Endothelial cell of umbilical vein (primary cell): Measurements from ENCODE around the gene TRAPPC4. TPM values are rescaled to one million over a fixed set of nuclear protein-coding genes. Genes with fewer than 3 reads are reported as not detected.

Experiments used
- BruUV-seq: library from RNA; stranded (reverse); fragments of 400-500 nt; replicated peaks from 2 replicates; lab custom pipeline; 2021; lab: Mats Ljungman, UMichigan
- CTCF ChIA-PET: fragments of 300-600, 350-600 bp; sonication (Branson Sonifier 250); formaldehyde crosslinking; loops from one replicate; lab custom pipeline; 2021; ENCODE audit warnings: antibody characterized with exemption, inconsistent platforms; lab: Charles Lee
- POLR2A ChIA-PET: fragments of 300-600, 350-600 bp; sonication (Branson Sonifier 250); formaldehyde crosslinking; loops from one replicate; lab custom pipeline; 2021; ENCODE audit warnings: antibody characterized with exemption, inconsistent platforms; lab: Charles Lee
- DNase-seq: peaks from one replicate; pipeline ENCODE4 v3.0.0-alpha.2; 2011; ENCODE audit warnings: low read depth, low spot score
- FAIRE-seq: peaks from 2 replicates; lab custom pipeline; 2011; peaks lifted over from hg19 to GRCh38; lab: Jason Lieb, UNC
- H2AFZ ChIP-seq: 2 replicates; pipeline ENCODE4 v1.6.0; 2012; ENCODE audit warnings: low read depth, low read length, control low read depth, inconsistent platforms
- H3K27ac ChIP-seq: 2 replicates; pipeline ENCODE4 v1.5.1; 2011; ENCODE audit warnings: low read depth, mild to moderate bottlenecking, control low read depth, low read length, moderate library complexity; ENCODE audit not compliant: insufficient read depth
- H3K27me3 ChIP-seq, 2 experiments: 2 replicates each; pipeline versions ENCODE4 v1.6.0 to v1.6.1; 2011; ENCODE audit warnings: low read length in 2 of 2, mixed read lengths in 1 of 2; ENCODE audit not compliant: control insufficient read depth in 2 of 2, insufficient read depth in 2 of 2
- H3K36me3 ChIP-seq, 2 experiments: 2 replicates in 1 of 2; 3 replicates in 1 of 2; pipeline ENCODE4 v1.5.1; 2011; ENCODE audit warnings: low read length in 2 of 2, mild to moderate bottlenecking in 1 of 2, moderate library complexity in 1 of 2; ENCODE audit not compliant: control insufficient read depth in 2 of 2, insufficient read depth in 2 of 2; ENCODE audit errors: extremely low read depth in 1 of 2
- H3K4me1 ChIP-seq: 3 replicates; pipeline ENCODE4 v1.5.1; 2011; ENCODE audit warnings: mild to moderate bottlenecking, low read length; ENCODE audit not compliant: control insufficient read depth, insufficient read depth; ENCODE audit errors: extremely low read depth
- H3K4me2 ChIP-seq: 2 replicates; pipeline ENCODE4 v1.6.1; 2011; ENCODE audit warnings: low read length, control low read depth, mixed read lengths; ENCODE audit not compliant: insufficient read depth
- H3K4me3 ChIP-seq, 3 experiments: fragments of 200-600 bp in 1 of 3; sonication (generic), shearing (Covaris generic) in 1 of 3; replicated peaks in 1 of 3; 2 replicates each; pipeline ENCODE4 v1.5.1; 2011 to 2016; ENCODE audit warnings: control low read depth in 3 of 3, low read length in 3 of 3, mild to moderate bottlenecking in 2 of 3, inconsistent platforms in 1 of 3, low read depth in 1 of 3, moderate library complexity in 1 of 3; ENCODE audit not compliant: insufficient read depth in 1 of 3
- H3K79me2 ChIP-seq: 2 replicates; pipeline ENCODE4 v1.6.0; 2012; ENCODE audit warnings: low read length, inconsistent platforms; ENCODE audit not compliant: control insufficient read depth, insufficient read depth
- H3K9ac ChIP-seq: replicated peaks from 2 replicates; pipeline ENCODE3; 2011; ENCODE audit warnings: low read length, control low read depth; ENCODE audit not compliant: insufficient read depth; ENCODE audit errors: extremely low read depth
- H3K9me1 ChIP-seq: replicated peaks from 3 replicates; pipeline ENCODE4 v1.6.0; 2011; ENCODE audit warnings: mild to moderate bottlenecking, low read length; ENCODE audit not compliant: control insufficient read depth, insufficient read depth; ENCODE audit errors: extremely low read depth
- H3K9me3 ChIP-seq: replicated peaks from 2 replicates; pipeline ENCODE4 v1.5.1; 2012; ENCODE audit warnings: low read length, inconsistent platforms; ENCODE audit not compliant: control insufficient read depth, insufficient read depth
- H4K20me1 ChIP-seq: replicated peaks from 2 replicates; pipeline ENCODE3; 2011; ENCODE audit warnings: mild to moderate bottlenecking, low read length; ENCODE audit not compliant: control insufficient read depth, insufficient read depth; ENCODE audit errors: extremely low read depth
- CTCF ChIP-seq, 2 donors: IDR thresholded peaks; 1 replicate in 1 of 2; 2 replicates in 1 of 2; pipeline ENCODE4 v1.5.1; 2011; ENCODE audit warnings: low read length in 2 of 2, mild to moderate bottlenecking in 2 of 2, moderate library complexity in 2 of 2, control low read depth in 1 of 2, inconsistent platforms in 1 of 2, low read depth in 1 of 2; ENCODE audit not compliant: insufficient read depth in 1 of 2; ENCODE audit errors: extremely low read depth in 1 of 2
- EZH2 ChIP-seq: IDR thresholded peaks from 2 replicates; pipeline ENCODE4 v1.6.1; 2012; ENCODE audit warnings: borderline replicate concordance, low read depth, mild to moderate bottlenecking, moderate library complexity, low read length, inconsistent platforms; ENCODE audit not compliant: severe bottlenecking
- MAX ChIP-seq: IDR thresholded peaks from 2 replicates; pipeline ENCODE4 v1.6.1; 2011; ENCODE audit not compliant: insufficient read depth, insufficient read length
- MYC ChIP-seq: IDR thresholded peaks from one replicate; pipeline ENCODE4 v1.6.1; 2011; ENCODE audit warnings: mild to moderate bottlenecking, low read depth, low read length
- POLR2A ChIP-seq: IDR thresholded peaks from 2 replicates; pipeline ENCODE4 v1.6.1; 2012; ENCODE audit warnings: low read depth, mild to moderate bottlenecking, control low read depth, low read length
- POLR2AphosphoS5 ChIP-seq: IDR thresholded peaks from 2 replicates; pipeline ENCODE4 v1.6.1; 2012; ENCODE audit warnings: low read depth, mild to moderate bottlenecking, control low read depth, low read length, moderate library complexity; ENCODE audit not compliant: insufficient read depth
- dilution Hi-C: fragments of 300-500 bp; cut with MboI; formaldehyde crosslinking; loops from one replicate; pipeline ENCODE4 v1.15.0; 2019; ENCODE audit warnings: low sequenced_read_pairs; ENCODE audit not compliant: extremely low pct_ligation_motif_present
- intact Hi-C: fragments of 100-400 bp; cut with micrococcal nuclease; formaldehyde crosslinking; loops from one replicate; pipeline ENCODE4 v1.10.0; 2022
- polyA plus RNA-seq, 4 experiments: library from polyadenylated mRNA; depleted of rRNA in 3 of 4; stranded (reverse) in 3 of 4; unstranded in 1 of 4; fragments of >200 nt; gene quantifications; 2 replicates each; pipeline versions ENCODE4 v1.2.1 to v1.2.3, GENCODE V29; 2011 to 2012; ENCODE audit warnings: missing spikeins in 1 of 4
- total RNA-seq: library from RNA; stranded (reverse); gene quantifications from 2 replicates; pipeline ENCODE4 v1.2.3, GENCODE V29; 2021

TRAPPC4 gene
- total and polyA plus RNA-seq, 2 donors (not counting 3 experiments of a cell fraction or from before 2014, with no cell fraction given), result 64.2 to 224 TPM

GRCh38 chr11:119049081-119049480 is 30.5 kb downstream of the TRAPPC4 start:
- no peak overlapping the region for H3K4me3 ChIP-seq
- intact Hi-C loops, result no loop called here
- peaks cover 26 to 74% of the 10 kb centered on the region in 2 experiments for H3K36me3 ChIP-seq
- no peaks in the 10 kb centered on the region for H3K4me1 ChIP-seq
- H4K20me1 ChIP-seq, result no peaks in the 10 kb centered on the region
- no peak overlapping the region for H3K9ac ChIP-seq
- H3K4me2 ChIP-seq, result no peak overlapping the region
- H3K9me1 ChIP-seq, result no peaks in the 10 kb centered on the region
- no peaks in the 10 kb centered on the region for H3K27me3 ChIP-seq
- POLR2A ChIA-PET, result no interaction called here
- DNase-seq (no peak), FAIRE-seq (no peak)
- no peaks in the 10 kb centered on the region for H3K79me2 ChIP-seq
- no TSS peak for BruUV-seq
- no peak overlapping the region for H2AFZ ChIP-seq
- H3K27ac ChIP-seq, result no peak overlapping the region
- TF ChIP-seq MYC, result no peak
- no peak for TF ChIP-seq POLR2AphosphoS5
- TF ChIP-seq MAX, result no peak
- no peak for TF ChIP-seq CTCF (IDR thresholded peaks at IDR 0.05; ENCODE audit: extremely low read depth in 1 of 2, insufficient read depth in 1 of 2, low read depth in 1 of 2, low read length in 2 of 2)
- no peak for TF ChIP-seq POLR2A
- no peak for TF ChIP-seq EZH2
- H3K9me3 ChIP-seq, result no peaks in the 10 kb centered on the region
- CTCF ChIA-PET, result interaction anchor here (0.8 kb wide), 1 partner anchor 258 kb away, joined by 3 read pairs; no protein-coding TSS in a partner anchor
- dilution Hi-C loops, result no loop called here
